SJSA1 (cell line): ENCODE data around the gene H2BW2. TPM values are rescaled to one million over a fixed set of nuclear protein-coding genes. Genes with fewer than 3 reads are reported as not detected.

ENCODE experiments used
- DNase-seq, 2 experiments: peaks; one replicate each; pipeline ENCODE4 v3.0.0-alpha.2; 2015 to 2020; ENCODE audit warnings: low spot score in 2 of 2, low read depth in 1 of 2
- H3K27ac ChIP-seq: fragments of 250-450 bp; sonication (Bioruptor Pico); 2 replicates; pipeline ENCODE4 v1.5.1; 2020; ENCODE audit warnings: mild to moderate bottlenecking, moderate library complexity
- H3K27me3 ChIP-seq: fragments of 250-450 bp; sonication (Bioruptor Pico); replicated peaks from 2 replicates; pipeline ENCODE4 v1.5.1; 2020; ENCODE audit warnings: mild to moderate bottlenecking, moderate library complexity
- H3K36me3 ChIP-seq: fragments of 250-450 bp; sonication (Bioruptor Pico); 2 replicates; pipeline ENCODE4 v1.5.1; 2020; ENCODE audit warnings: mild to moderate bottlenecking
- H3K4me1 ChIP-seq: fragments of 250-450 bp; sonication (Bioruptor Pico); replicated peaks from 2 replicates; pipeline ENCODE4 v1.6.1; 2021; ENCODE audit warnings: mild to moderate bottlenecking
- H3K4me3 ChIP-seq: fragments of 250-450 bp; sonication (Bioruptor Pico); 2 replicates; pipeline ENCODE4 v1.5.1; 2020; ENCODE audit warnings: mild to moderate bottlenecking
- H3K9me3 ChIP-seq: fragments of 250-450 bp; sonication (Bioruptor Pico); replicated peaks from 2 replicates; pipeline ENCODE4 v1.5.1; 2020; ENCODE audit warnings: mild to moderate bottlenecking
- total RNA-seq: library from RNA; depleted of rRNA; stranded (reverse); fragments of >200 nt; shearing (Covaris generic); gene quantifications from 2 replicates; pipeline ENCODE4 v1.2.3, GENCODE V29; 2014; rRNA removed

The H2BW2 gene
- total RNA-seq, 1 experiment from 2014 or later, result not detected

- H3K4me1 ChIP-seq, result no peaks in the 10 kb centered on the region
- no peaks in the 10 kb centered on the region for H3K9me3 ChIP-seq
- no peak overlapping the region for H3K4me3 ChIP-seq
- DNase-seq, result no peak
- no peak overlapping the region for H3K27ac ChIP-seq
- no peaks in the 10 kb centered on the region for H3K27me3 ChIP-seq
- no peaks in the 10 kb centered on the region for H3K36me3 ChIP-seq
Observed at GRCh38 chrX:104084063-104084462, 44.3 kb downstream of the H2BW2 start.

- Histone ChIP-seq H3K4me3 (no peak overlapping the region), H3K27ac (no peak overlapping the region)
- DNase-seq, result no peak
Observed at GRCh38 chrX:104084534-104085277, 45.0 kb downstream of the H2BW2 start.

GRCh38 chrX:104085477-104085876 is 45.7 kb downstream of the H2BW2 start:
- Histone ChIP-seq H3K36me3 (no peaks in the 10 kb centered on the region), H3K4me1 (no peaks in the 10 kb centered on the region), H3K27ac (no peak overlapping the region), H3K27me3 (no peaks in the 10 kb centered on the region), H3K4me3 (no peak overlapping the region), H3K9me3 (no peaks in the 10 kb centered on the region)
- DNase-seq, result no peak

More at GRCh38 chrX:104084534-104085277, 45.0 kb downstream of the H2BW2 start:
- no peaks in the 10 kb centered on the region for H3K4me1 ChIP-seq
- no peaks in the 10 kb centered on the region for H3K9me3 ChIP-seq
- no peaks in the 10 kb centered on the region for H3K27me3 ChIP-seq
- no peaks in the 10 kb centered on the region for H3K36me3 ChIP-seq

GRCh38 chrX:104085919-104086318 is 46.2 kb downstream of the H2BW2 start:
- H3K4me3 ChIP-seq, result no peak overlapping the region
- H3K36me3 ChIP-seq, result no peaks in the 10 kb centered on the region
- H3K27ac ChIP-seq, result no peak overlapping the region
- no peaks in the 10 kb centered on the region for H3K9me3 ChIP-seq
- no peaks in the 10 kb centered on the region for H3K27me3 ChIP-seq
- no peak for DNase-seq
- H3K4me1 ChIP-seq, result no peaks in the 10 kb centered on the region

Other genes starting within 250 kb of the H2BW2 start
- 0.50 and 1.7 TPM in 2 replicates for gene RAB9B, start 207.7 kb upstream of the H2BW2 start, total RNA-seq
- gene TMSB15B, start 77.3 kb upstream of the H2BW2 start, total RNA-seq, result 3.5 and 23.2 TPM in 2 replicates
- not detected in 2 replicates for gene H2BW1, start 26.2 kb upstream of the H2BW2 start, total RNA-seq
- 3.1 and 5.8 TPM in 2 replicates for gene TMSB15C, start 36.3 kb downstream of the H2BW2 start, total RNA-seq
- 1.2 and 1.6 TPM in 2 replicates for gene ZCCHC18, start 72.6 kb downstream of the H2BW2 start, total RNA-seq
- gene SLC25A53, start 117.1 kb downstream of the H2BW2 start, total RNA-seq, result 1.9 and 6.2 TPM in 2 replicates
- 18.9 and 26.0 TPM in 2 replicates for gene FAM199X, start 126.5 kb downstream of the H2BW2 start, total RNA-seq
- gene ESX1, start 215.0 kb downstream of the H2BW2 start, total RNA-seq, result not detected in 2 replicates